GM13976 (cell line): Measurements from ENCODE around the gene RRBP1.

Experiments
- DNase-seq: peaks from one replicate; pipeline ENCODE4 v3.0.0; 2012; ENCODE audit warnings: low spot score
- CTCF ChIP-seq: IDR thresholded peaks from 2 replicates; pipeline ENCODE4 v1.5.1; 2012; ENCODE audit warnings: borderline replicate concordance, mild to moderate bottlenecking; ENCODE audit not compliant: insufficient read depth; ENCODE audit errors: extremely low read depth, missing control alignments, control extremely low read depth
- in situ Hi-C: fragments of 300-500 bp; cut with MboI; formaldehyde crosslinking; loops from one replicate; pipeline ENCODE4 v1.12.0; 2022; ENCODE audit warnings: low sequenced_read_pairs, mixed read lengths, inconsistent platforms; ENCODE audit not compliant: unreplicated experiment

Gene RRBP1

GRCh38 chr20:17693444-17694001 is 11.5 kb upstream of the RRBP1 start:
- no peak for DNase-seq
- no peak for TF ChIP-seq CTCF

GRCh38 chr20:17691758-17692157 is 9.7 kb upstream of the RRBP1 start:
- no peak for TF ChIP-seq CTCF
- in situ Hi-C loops, result no loop called here
- DNase-seq, result no peak

More at GRCh38 chr20:17693444-17694001, 11.5 kb upstream of the RRBP1 start:
- in situ Hi-C loops, result no loop called here

GRCh38 chr20:17690144-17690543 is 8.1 kb upstream of the RRBP1 start:
- no peak for TF ChIP-seq CTCF
- in situ Hi-C loops, result no loop called here
- no peak for DNase-seq

DNA sequence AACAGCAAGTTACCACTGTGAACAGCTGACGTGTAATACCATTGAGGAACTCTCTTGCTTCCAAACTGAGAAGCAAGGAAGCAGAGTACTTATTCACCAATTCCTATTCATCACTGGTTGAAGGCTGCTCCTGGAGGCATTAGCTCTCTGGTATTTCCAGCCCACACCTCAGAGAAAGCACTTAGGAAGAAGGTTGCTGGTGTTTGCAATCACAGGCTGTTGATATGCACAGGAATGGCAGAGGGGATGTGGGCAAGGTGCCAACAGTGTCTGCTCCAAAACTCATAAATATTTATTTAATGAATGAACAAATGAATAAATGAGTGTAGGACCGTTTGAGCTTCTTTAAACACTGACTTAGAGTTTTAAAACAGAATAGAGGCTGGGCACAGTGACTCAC is 6.9 kb upstream of the RRBP1 start:
- in situ Hi-C loops, result no loop called here
- no peak for TF ChIP-seq CTCF
- DNase-seq, result no peak

DNA sequence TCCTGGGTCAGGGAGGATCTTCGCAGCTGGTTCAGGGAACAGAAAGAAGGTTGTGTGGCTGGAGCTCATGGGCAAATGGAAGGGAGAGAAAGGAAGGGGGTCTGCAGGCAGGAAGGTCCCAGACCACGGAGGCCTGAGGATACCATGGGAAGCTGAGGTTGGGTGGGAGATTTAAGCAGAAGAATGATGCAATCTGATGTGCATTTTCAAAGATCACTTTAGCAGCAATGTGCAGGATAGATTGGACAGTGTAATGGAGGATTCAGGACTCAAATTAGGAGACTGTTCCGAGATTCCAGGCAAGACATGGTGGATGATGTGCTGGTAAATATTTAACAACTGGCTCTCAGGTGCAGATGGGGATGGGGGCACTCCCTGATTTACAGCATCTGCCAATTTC is 5.8 kb upstream of the RRBP1 start:
- DNase-seq, result no peak
- in situ Hi-C loops, result no loop called here
- TF ChIP-seq CTCF, result no peak

DNA sequence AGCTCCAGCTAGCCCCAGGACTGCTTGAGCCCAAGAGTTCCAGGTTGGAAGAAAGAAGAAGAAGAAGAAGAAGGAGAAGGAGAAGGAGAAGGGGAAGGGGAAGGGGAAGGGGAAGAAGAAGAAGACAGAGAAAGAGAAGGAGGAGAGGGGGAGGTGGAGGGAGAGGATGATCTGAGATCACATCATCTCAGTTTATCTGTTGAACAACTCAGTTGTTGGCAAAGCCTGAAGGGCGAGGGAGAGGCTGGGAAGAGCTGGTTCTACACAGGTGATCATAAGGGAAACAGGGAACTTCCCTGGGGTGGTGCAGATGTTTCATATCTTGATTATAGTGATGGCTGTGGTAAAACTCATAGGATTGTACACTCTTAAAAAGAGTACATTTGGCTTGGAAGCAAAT is 3.1 kb upstream of the RRBP1 start:
- no peak for TF ChIP-seq CTCF
- no peak for DNase-seq
- in situ Hi-C loops, result no loop called here
